Stimulated activated CD8-positive, alpha-beta memory T cell treated with anti-CD3 and anti-CD28 coated beads, Interleukin-2, amount 100 ng/mL, for 48 hours (primary cell): ENCODE data around the gene RNF145.
"Not testable (repeated sequence)": the region's sequence is repeated elsewhere in the genome, so short reads cannot be mapped to it uniquely, and the experiment has no call there.

ENCODE experiments used
- DNase-seq, 2 donors: peaks; one replicate each; pipeline ENCODE4 v3.0.0-alpha.2; 2020; ENCODE audit warnings: low read depth in 2 of 2

RNF145 gene

GRCh38 chr5:159158553-159159091 is 50.7 kb downstream of the RNF145 start:
- DNase-seq = not testable (repeated sequence)

- DNase-seq = no peak
These were observed 51.8 kb downstream of the RNF145 start for GRCh38 chr5:159157552-159157951.

GRCh38 chr5:159156426-159157238 is 52.7 kb downstream of the RNF145 start:
- DNase-seq = no peak

DNA sequence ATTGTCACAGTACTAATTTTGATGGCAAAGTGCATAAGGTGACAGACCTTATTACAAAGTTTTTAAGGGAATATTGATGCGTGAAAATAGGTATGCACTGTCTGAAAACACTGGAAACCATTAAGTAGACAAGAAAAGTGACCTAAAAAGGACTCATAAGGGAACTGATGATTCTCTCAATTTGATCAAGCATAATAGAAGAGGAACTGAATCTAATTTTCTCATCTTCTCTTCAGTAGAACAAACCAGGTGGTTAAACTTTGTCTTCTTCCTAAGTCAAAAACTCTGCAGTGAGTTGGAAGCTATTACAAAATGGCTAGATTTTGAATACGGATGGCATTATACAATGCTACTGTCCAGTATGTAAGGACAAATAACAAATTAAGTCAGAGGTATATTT is 53.4 kb downstream of the RNF145 start:
- no peak for DNase-seq

DNA sequence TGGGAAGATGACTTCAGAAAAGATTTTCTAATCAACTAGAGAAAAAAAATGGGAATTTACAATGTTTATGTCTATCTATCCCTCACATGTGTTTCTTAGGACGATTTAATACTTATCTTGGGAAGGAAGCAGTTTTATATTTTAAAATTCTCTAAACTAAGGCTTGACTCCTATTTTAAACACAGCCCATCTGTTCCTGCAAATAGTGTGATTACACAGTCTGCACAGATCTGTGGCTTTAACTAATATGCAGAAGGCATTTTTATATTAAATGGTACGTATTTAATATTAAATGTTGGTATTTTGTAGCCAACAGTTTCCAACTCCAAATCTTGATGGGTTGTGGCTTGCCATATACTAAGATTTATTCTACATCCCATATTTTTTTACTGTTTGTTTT is 56.5 kb downstream of the RNF145 start:
- DNase-seq = no peak

DNA sequence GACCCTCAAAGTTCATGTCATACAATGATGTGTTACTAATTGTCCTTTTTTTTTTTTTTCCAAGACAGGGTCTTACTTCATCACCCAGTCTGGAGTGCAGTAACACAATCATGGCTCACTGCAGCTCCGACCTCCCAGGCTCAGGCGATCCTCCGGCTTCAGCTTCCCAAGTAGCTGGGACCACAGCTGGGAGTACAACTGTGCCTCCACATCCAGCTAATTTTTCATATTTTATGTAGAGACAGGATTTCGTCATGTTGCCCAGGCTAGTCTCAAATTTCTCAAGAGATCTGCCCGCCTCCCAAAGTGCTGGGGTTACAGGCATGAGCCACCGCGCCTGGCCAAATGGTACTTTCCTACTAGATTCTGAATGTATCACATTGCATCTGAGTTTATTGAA is 60.3 kb downstream of the RNF145 start:
- DNase-seq = no peak

GRCh38 chr5:159147976-159148375 is 61.4 kb downstream of the RNF145 start:
- no peak for DNase-seq

DNA sequence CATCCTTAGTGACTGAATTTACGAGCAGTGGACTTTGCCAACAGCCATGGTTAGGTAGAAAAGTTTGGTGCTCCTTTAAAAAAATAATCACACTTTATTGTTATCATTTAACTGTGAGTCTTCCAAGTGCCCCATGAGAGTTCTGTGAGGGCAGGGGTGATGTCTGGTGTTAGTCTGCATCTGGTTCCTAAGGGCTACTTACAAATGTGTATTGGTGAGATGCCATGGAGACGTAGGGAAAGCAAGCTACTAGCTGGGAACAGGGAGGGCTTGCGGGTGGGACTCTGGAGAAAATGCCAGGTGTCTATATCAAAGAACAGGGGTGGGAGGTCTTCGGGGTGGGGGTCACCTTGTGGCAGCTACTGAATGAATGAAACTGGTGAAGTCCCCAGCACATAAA is 62.5 kb downstream of the RNF145 start:
- DNase-seq = no peak

GRCh38 chr5:159145160-159145559 is 64.2 kb downstream of the RNF145 start:
- DNase-seq = not testable (repeated sequence)

GRCh38 chr5:159139802-159140201 is 69.6 kb downstream of the RNF145 start:
- DNase-seq = no peak

DNA sequence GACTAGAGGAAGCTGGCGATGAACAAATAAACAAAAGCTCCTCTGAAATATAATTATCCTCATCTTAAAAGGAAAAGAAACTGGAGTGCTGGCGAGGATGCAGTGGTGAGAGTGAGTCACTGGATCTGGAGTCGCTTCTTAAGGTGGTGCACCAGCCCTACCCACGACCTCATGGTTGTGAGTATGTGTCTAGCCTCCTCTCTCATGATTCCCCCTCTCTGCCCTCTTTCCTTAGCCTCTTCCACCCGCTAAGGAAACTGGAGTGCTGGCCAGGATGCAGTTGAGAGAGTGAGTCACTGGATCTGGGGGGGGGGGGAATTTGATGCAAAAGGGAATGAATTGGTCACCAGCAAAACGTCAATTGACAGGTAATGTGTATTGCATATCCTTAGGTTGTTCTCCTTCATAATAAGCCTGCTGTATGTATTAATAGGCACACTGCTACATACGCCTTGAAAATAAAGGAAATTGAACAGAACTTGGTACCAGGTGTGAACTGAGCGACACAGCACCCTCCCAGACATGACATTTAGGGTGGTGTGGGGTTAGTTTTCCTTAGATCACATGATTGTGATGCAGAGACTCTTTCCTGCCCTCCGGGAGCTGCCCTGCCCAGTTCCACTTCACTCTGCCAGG is 73.3 kb downstream of the RNF145 start:
- no peak for DNase-seq

DNA sequence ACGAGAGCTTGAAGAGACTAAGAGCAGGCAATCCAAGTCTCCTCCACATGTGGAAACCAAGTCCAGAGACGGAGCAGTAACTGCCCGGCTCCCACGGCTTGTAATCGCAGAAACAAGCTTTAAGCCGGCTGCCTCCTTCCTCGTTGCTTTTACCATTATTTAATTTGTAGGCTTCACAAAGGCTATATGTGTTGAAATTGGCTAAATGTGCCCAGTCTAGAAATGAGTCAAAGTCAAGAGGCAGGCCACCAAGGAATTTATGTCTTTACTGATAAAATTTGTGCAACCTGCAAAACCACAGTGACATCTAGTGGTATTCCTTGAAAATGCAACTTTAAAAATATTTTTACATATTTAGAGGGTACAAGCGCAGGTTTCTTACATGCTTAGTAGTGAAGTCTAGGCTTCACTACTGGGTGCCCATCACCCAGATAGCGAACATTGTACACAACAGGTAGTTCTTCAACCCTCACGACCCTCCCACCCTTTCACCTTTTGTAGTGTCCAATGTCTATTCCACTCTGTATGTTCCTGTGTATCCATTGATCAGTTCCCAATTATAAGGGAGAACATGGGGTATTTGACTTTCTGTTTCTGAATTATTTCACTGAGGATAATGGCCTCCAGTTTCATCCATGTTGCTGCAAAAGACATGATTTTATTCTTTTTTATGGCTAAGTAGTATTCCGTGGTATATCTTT is 76.2 kb downstream of the RNF145 start:
- no peak for DNase-seq

DNA sequence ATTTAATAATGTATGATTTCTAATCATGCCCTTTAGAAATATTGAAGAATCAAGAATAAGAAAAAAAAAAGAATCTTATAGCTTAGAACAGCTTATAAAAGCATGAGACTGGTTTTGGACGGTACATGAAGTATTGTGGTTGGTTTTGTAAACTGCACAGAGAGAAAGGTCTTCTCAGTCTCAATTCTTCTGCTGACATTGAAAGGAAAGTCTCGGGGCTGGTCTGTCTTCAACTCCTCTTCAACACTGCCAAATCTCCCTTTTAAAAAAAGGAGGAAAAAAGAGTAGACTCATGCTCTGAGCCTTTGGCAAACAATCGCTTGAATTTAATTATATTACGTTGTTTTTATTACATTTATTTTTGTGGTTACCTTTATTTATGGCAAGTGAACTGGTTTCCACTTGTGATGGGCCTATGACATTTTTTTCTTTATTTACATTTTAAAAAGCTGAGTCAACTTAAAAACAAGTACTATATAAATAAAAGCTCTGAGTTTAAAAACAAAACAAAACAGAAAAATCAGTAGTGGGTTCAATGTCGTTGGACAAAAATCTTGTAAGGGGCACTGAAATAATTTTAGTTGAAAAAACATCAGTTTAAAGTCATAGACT is 76.8 kb downstream of the RNF145 start:
- no peak for DNase-seq

DNA sequence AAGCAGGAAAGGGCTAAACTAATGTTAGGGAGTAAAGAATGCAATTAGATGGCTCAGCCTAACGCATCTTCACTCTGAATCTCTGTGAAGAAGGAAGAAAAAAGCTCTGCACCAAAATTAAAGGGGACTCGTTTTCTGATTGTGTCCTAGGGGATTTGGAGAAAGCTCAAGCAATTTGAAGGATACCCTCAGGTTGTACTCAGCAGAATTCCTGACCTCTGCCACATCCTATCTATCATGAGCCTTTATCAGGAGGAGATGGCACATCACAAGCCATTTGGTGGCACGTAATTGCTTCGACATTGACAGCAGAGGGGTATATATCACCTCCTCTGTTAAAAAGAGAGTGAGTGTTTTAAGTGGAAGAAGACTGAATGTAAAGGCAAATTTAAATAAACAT is 77.4 kb downstream of the RNF145 start:
- DNase-seq = no peak

GRCh38 chr5:159130871-159131270 is 78.5 kb downstream of the RNF145 start:
- no peak for DNase-seq

- DNase-seq = no peak
These were observed 81.2 kb downstream of the RNF145 start for GRCh38 chr5:159128070-159128541.

DNA sequence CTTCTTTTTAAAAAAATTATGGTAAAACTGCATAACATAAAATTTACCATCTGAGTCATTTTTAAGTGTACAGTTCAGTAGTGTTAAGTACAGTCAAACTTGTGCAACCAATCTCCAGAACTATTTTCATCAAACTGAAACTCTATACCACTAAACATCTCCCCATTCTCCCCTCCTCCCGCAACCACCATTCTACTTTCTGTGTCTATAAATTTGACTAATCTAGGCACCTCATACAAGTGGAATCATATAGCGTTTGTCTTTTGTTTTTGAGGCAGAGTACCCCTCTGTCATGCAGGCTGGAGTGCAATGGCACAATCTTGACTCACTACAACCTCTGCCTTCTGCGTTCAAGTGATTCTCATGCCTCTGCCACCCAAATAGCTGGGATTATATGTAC is 85.7 kb downstream of the RNF145 start:
- DNase-seq = no peak

GRCh38 chr5:159123189-159123588 is 86.2 kb downstream of the RNF145 start:
- no peak for DNase-seq

DNA sequence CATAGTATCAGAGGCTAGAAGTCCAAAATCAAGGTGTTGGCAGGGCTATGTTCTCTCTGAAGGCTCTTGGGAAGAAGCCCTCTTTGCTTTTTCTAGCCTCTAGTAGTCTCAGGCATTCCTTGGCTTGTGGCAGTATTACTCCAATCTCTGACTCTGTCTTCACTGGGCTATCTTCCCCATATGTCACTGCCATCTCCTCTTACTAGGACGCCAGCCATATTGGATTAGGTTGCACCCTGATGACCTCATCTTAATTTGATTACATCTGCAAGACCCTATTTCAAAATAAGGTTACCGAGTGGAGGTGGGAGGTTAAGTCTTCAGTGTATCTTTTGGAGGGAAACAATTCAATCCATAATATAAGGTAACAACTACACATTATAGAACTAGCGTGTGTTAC is 88.3 kb downstream of the RNF145 start:
- no peak for DNase-seq

DNA sequence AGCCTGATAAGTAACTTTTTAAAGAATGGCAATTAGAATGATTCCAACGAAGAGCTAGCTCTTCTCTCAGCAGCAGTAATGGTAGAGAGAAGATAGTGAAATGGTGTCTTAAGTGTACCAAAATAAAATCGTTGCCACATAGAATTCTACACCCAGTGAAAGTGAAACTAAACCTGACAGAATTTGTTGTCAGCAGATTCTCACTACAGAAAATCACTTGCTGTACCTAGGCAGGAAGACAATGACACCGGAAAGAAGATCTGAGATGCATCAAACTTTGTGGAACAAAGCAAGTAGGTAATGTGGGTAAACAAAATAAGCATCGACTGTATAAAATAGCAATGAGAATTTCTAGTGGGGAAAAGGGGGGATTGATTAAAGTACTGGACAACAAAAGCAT is 88.9 kb downstream of the RNF145 start:
- DNase-seq = no peak

- not testable (repeated sequence) for DNase-seq
These were observed 89.5 kb downstream of the RNF145 start for GRCh38 chr5:159119842-159120241.
